Neural progenitor cell (in vitro differentiated cells): Measurements from ENCODE around the gene HOXC9. TPM values are rescaled to one million over a fixed set of nuclear protein-coding genes. Genes with fewer than 3 reads are reported as not detected.

Experiments
- DNase-seq: peaks from one replicate; pipeline ENCODE4 v3.0.0-alpha.2; 2016; ENCODE audit warnings: low spot score
- H2AFZ ChIP-seq: fragments of 200-600 bp; sonication (generic); replicated peaks from 2 replicates; pipeline ENCODE4 v1.6.1; 2016; ENCODE audit warnings: antibody characterized with exemption
- H3F3A ChIP-seq: fragments of 200-600 bp; sonication (generic); 2 replicates; pipeline ENCODE4 v1.6.1; 2016; ENCODE audit warnings: antibody characterized with exemption, low read depth
- H3K27ac ChIP-seq: fragments of 200-600 bp; sonication (generic); 2 replicates; pipeline ENCODE4 v1.5.1; 2016; ENCODE audit warnings: mild to moderate bottlenecking
- H3K27me3 ChIP-seq: fragments of 200-600 bp; sonication (generic); 2 replicates; pipeline ENCODE4 v1.6.1; 2016; ENCODE audit warnings: mild to moderate bottlenecking, moderate library complexity
- H3K36me3 ChIP-seq: fragments of 200-600 bp; sonication (generic); 2 replicates; pipeline ENCODE4 v1.5.1; 2016
- H3K4me1 ChIP-seq: fragments of 200-600 bp; sonication (generic); 2 replicates; pipeline ENCODE4 v1.6.1; 2016; ENCODE audit warnings: mixed run types
- H3K4me2 ChIP-seq: fragments of 200-600 bp; sonication (generic); 2 replicates; pipeline ENCODE4 v1.6.1; 2016
- H3K4me3 ChIP-seq: fragments of 200-600 bp; sonication (generic); 2 replicates; pipeline ENCODE4 v1.5.1; 2016
- H3K79me2 ChIP-seq: fragments of 200-600 bp; sonication (generic); 2 replicates; pipeline ENCODE4 v1.6.1; 2016; ENCODE audit warnings: low read depth
- H3K9ac ChIP-seq: fragments of 200-600 bp; sonication (generic); 2 replicates; pipeline ENCODE4 v1.6.1; 2016
- H3K9me3 ChIP-seq: fragments of 200-600 bp; sonication (generic); 2 replicates; pipeline ENCODE4 v1.5.1; 2016; ENCODE audit warnings: low read depth
- H4K20me1 ChIP-seq: fragments of 200-600 bp; sonication (generic); 2 replicates; pipeline ENCODE4 v1.6.1; 2016; ENCODE audit warnings: low read depth
- H3K27ac Mint-ChIP-seq: 3 replicates; pipeline ENCODE4 v1.8.0; 2021; ENCODE audit warnings: mixed read lengths
- H3K27me3 Mint-ChIP-seq: 2 replicates; pipeline ENCODE4 v1.8.0; 2022; ENCODE audit warnings: low read depth, mild to moderate bottlenecking, inconsistent platforms, moderate library complexity, mixed read lengths; ENCODE audit not compliant: insufficient read depth
- H3K36me3 Mint-ChIP-seq: 3 replicates; pipeline ENCODE4 v1.8.0; 2021; ENCODE audit warnings: mixed read lengths
- H3K4me1 Mint-ChIP-seq: 3 replicates; pipeline ENCODE4 v1.8.0; 2021; ENCODE audit warnings: mixed read lengths
- H3K4me3 Mint-ChIP-seq: 3 replicates; pipeline ENCODE4 v1.8.0; 2021; ENCODE audit warnings: mild to moderate bottlenecking, moderate library complexity, mixed read lengths
- H3K9me3 Mint-ChIP-seq: 3 replicates; pipeline ENCODE4 v1.8.0; 2020; ENCODE audit warnings: mixed read lengths
- CTCF ChIP-seq: fragments of 200-600 bp; sonication (generic); IDR thresholded peaks from 2 replicates; pipeline ENCODE4 v1.5.1; 2017; ENCODE audit warnings: antibody characterized with exemption, mild to moderate bottlenecking
- EZH2 ChIP-seq: fragments of 200-600 bp; sonication (generic); IDR thresholded peaks from 2 replicates; pipeline ENCODE4 v1.6.1; 2017; ENCODE audit warnings: antibody characterized with exemption, mild to moderate bottlenecking, moderate library complexity
- EZH2phosphoT487 ChIP-seq: fragments of 200-600 bp; sonication (generic); IDR thresholded peaks from 2 replicates; pipeline ENCODE4 v1.6.1; 2017; ENCODE audit warnings: antibody characterized with exemption
- total RNA-seq: library from RNA; depleted of rRNA; stranded (reverse); fragments of >200 nt; gene quantifications from 2 replicates; pipeline ENCODE4 v1.2.3, GENCODE V29; 2015; ENCODE audit warnings: low replicate concordance

Gene HOXC9
- total RNA-seq, 1 donor from 2014 or later = not detected

GRCh38 chr12:54016478-54016964, 16.6 kb downstream of the HOXC9 start:
- Histone ChIP-seq H2AFZ (no peak overlapping the region), H3K9me3 (no peaks in the 10 kb centered on the region), H4K20me1 (peaks cover 78% of the 10 kb centered on the region), H3K27ac (no peak overlapping the region), H3K36me3 (no peaks in the 10 kb centered on the region), H3K4me1 (no peaks in the 10 kb centered on the region), H3K79me2 (no peaks in the 10 kb centered on the region), H3K9ac (no peak overlapping the region), H3K27me3 (peaks cover 100% of the 10 kb centered on the region), H3K4me3 (no peak overlapping the region), H3K4me2 (no peak overlapping the region), H3F3A (no peaks in the 10 kb centered on the region)
- Mint-ChIP-seq H3K9me3 (peaks cover 5% of the 10 kb centered on the region), H3K36me3 (no peaks in the 10 kb centered on the region), H3K27ac (no peak overlapping the region), H3K4me1 (no peaks in the 10 kb centered on the region), H3K4me3 (no peak overlapping the region), H3K27me3 (peaks cover 89% of the 10 kb centered on the region)
- DNase-seq = no peak
- TF ChIP-seq EZH2phosphoT487 = no peak
- no peak for TF ChIP-seq CTCF
- no peak for TF ChIP-seq EZH2

- Histone ChIP-seq H3K4me3 (peak overlapping the region; percentile 39), H2AFZ (no peak overlapping the region), H3K9ac (no peak overlapping the region)
Observed at GRCh38 chr12:54017027-54017788, 17.2 kb downstream of the HOXC9 start.

GRCh38 chr12:54017878-54018467, 18.0 kb downstream of the HOXC9 start:
- H2AFZ ChIP-seq = no peak overlapping the region
- H3K36me3 ChIP-seq = no peaks in the 10 kb centered on the region
- Mint-ChIP-seq H3K27me3 (peaks cover 89% of the 10 kb centered on the region), H3K4me1 (no peaks in the 10 kb centered on the region), H3K36me3 (no peaks in the 10 kb centered on the region), H3K27ac (no peak overlapping the region), H3K9me3 (peaks cover 3% of the 10 kb centered on the region), H3K4me3 (peak overlapping the region; percentile 74)
- H3K4me1 ChIP-seq = no peaks in the 10 kb centered on the region
- H4K20me1 ChIP-seq = peaks cover 82% of the 10 kb centered on the region
- peak overlapping the region; percentile 73 for H3K4me2 ChIP-seq
- H3K79me2 ChIP-seq = no peaks in the 10 kb centered on the region
- H3K9me3 ChIP-seq = no peaks in the 10 kb centered on the region
- H3K27ac ChIP-seq = no peak overlapping the region
- TF ChIP-seq EZH2phosphoT487 (peak; percentile 74), EZH2 (peak; percentile 78), CTCF (no peak)
- H3K27me3 ChIP-seq = peaks cover 100% of the 10 kb centered on the region
- peak; percentile 87 for DNase-seq
- peak overlapping the region; percentile 39 for H3K4me3 ChIP-seq
- H3F3A ChIP-seq = no peaks in the 10 kb centered on the region
- H3K9ac ChIP-seq = no peak overlapping the region

More at GRCh38 chr12:54017027-54017788, 17.2 kb downstream of the HOXC9 start:
- no peak overlapping the region for H3K27ac ChIP-seq
- peak overlapping the region; percentile 74 for H3K4me3 Mint-ChIP-seq
- H3K36me3 ChIP-seq = no peaks in the 10 kb centered on the region
- TF ChIP-seq CTCF (no peak), EZH2phosphoT487 (peak; percentile 75), EZH2 (peak; percentile 93)
- H3K27ac Mint-ChIP-seq = no peak overlapping the region
- H3K4me2 ChIP-seq = peak overlapping the region; percentile 73
- no peaks in the 10 kb centered on the region for H3F3A ChIP-seq
- H3K27me3 Mint-ChIP-seq = peaks cover 89% of the 10 kb centered on the region
- H3K9me3 ChIP-seq = no peaks in the 10 kb centered on the region
- H3K79me2 ChIP-seq = no peaks in the 10 kb centered on the region
- H3K4me1 ChIP-seq = no peaks in the 10 kb centered on the region
- peaks cover 100% of the 10 kb centered on the region for H3K27me3 ChIP-seq
- DNase-seq = peak; percentile 41
- H4K20me1 ChIP-seq = peaks cover 82% of the 10 kb centered on the region
- no peaks in the 10 kb centered on the region for H3K4me1 Mint-ChIP-seq
- peaks cover 5% of the 10 kb centered on the region for H3K9me3 Mint-ChIP-seq
- H3K36me3 Mint-ChIP-seq = no peaks in the 10 kb centered on the region
